Measurements from ENCODE around the gene CTTNBP2.

CTTNBP2 gene

GRCh38 chr7:117907049-117907640 is 33.9 kb upstream of the CTTNBP2 start:
- in situ Hi-C loops (cut with HindIII; ENCODE audit: low pct_ligation_motif_present, low sequenced_read_pairs), result no loop called here
- no peak for DNase-seq
- Histone ChIP-seq H3K27me3 (replicated peaks) (no peaks in the 10 kb centered on the region), H3K4me3 (ENCODE audit: low read depth, low read length) (no peak overlapping the region), H3K36me3 (replicated peaks) (no peaks in the 10 kb centered on the region), H3K27ac (no peak overlapping the region)
- TF ChIP-seq, protein P1, sequence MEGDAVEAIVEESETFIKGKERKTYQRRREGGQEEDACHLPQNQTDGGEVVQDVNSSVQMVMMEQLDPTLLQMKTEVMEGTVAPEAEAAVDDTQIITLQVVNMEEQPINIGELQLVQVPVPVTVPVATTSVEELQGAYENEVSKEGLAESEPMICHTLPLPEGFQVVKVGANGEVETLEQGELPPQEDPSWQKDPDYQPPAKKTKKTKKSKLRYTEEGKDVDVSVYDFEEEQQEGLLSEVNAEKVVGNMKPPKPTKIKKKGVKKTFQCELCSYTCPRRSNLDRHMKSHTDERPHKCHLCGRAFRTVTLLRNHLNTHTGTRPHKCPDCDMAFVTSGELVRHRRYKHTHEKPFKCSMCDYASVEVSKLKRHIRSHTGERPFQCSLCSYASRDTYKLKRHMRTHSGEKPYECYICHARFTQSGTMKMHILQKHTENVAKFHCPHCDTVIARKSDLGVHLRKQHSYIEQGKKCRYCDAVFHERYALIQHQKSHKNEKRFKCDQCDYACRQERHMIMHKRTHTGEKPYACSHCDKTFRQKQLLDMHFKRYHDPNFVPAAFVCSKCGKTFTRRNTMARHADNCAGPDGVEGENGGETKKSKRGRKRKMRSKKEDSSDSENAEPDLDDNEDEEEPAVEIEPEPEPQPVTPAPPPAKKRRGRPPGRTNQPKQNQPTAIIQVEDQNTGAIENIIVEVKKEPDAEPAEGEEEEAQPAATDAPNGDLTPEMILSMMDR (IDR thresholded peaks at IDR 0.05; ENCODE audit: low read depth, low read length, missing control alignments), result no peak

DNA sequence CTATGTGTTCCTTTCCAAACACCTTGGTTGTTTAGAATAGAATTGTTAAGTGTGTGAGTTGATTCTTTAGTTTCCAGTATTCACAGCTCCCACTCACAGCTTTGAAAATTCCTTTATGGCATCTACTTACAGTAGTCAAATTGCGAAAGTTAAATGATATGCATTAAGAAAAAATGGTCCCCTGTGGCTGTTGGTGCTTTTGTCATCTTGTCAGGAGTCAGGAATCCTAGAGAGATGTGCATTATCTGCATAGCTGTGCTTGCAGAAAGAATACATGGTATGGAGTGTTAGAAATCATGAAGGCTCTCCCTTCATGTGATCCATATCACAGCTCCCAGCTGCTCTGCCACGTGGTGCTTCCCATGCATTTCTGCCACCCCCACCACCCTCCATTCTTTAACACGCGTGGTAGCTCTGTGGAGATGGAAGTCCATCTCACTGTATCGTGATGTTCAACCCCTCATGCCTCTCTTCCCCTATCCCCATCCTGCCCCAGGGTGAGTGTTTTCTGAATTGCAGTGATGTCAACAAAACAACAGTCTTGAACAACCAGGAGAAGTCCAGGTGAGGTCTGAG is 29.2 kb upstream of the CTTNBP2 start:
- no peak for DNase-seq
- in situ Hi-C loops (cut with HindIII; ENCODE audit: low pct_ligation_motif_present, low sequenced_read_pairs), result no loop called here
- TF ChIP-seq, protein P1 (IDR thresholded peaks at IDR 0.05; ENCODE audit: low read depth, low read length, missing control alignments), result no peak
- H3K36me3 ChIP-seq (replicated peaks), result no peaks in the 10 kb centered on the region
- H3K27me3 ChIP-seq (replicated peaks), result no peaks in the 10 kb centered on the region
- no peak overlapping the region for H3K4me3 ChIP-seq (ENCODE audit: low read depth, low read length)
- no peak overlapping the region for H3K27ac ChIP-seq

DNA sequence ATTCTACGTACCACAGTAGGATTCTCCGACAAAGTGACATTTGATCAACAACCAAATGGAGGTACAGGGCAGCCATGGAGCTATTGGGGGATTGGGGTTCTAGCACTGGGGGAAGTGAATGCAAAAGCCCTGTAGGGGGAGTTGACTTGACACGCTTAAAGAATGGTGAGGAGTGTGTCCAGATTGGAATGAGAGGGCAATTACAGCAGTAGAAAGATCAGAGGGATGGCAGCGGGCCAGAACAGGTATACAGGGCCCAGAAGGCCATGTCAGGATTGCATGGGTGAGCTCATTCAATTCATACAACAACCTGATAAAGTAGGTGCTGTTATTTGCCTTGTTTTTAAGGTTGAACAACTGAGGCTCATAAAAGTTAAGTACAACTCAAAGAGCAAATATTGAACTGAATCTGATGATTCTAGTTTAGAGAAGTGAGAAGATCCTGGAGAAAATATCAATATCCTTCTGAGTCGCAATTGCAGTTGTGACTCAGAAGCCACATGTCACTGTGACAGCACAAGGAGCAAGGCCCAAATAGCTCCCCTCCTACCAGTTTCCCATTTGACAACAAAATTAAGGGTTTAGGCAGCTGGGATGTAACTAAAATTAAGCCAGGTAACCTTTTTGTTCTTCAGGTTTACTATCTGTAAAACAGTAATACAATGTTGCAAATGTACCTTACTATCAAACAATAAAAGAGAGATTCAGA is 28.0 kb upstream of the CTTNBP2 start:
- DNase-seq, result no peak
- H3K36me3 ChIP-seq (replicated peaks), result no peaks in the 10 kb centered on the region
- TF ChIP-seq, protein P1 (IDR thresholded peaks at IDR 0.05; ENCODE audit: low read depth, low read length, missing control alignments), result no peak
- H3K4me3 ChIP-seq (ENCODE audit: low read depth, low read length), result no peak overlapping the region
- no peaks in the 10 kb centered on the region for H3K27me3 ChIP-seq (replicated peaks)
- H3K27ac ChIP-seq, result no peak overlapping the region
- in situ Hi-C loops (cut with HindIII; ENCODE audit: low pct_ligation_motif_present, low sequenced_read_pairs), result no loop called here

- Histone ChIP-seq H3K27ac (no peak overlapping the region), H3K27me3 (replicated peaks) (no peaks in the 10 kb centered on the region), H3K4me3 (ENCODE audit: low read depth, low read length) (no peak overlapping the region), H3K36me3 (replicated peaks) (no peaks in the 10 kb centered on the region)
- in situ Hi-C loops (cut with HindIII; ENCODE audit: low pct_ligation_motif_present, low sequenced_read_pairs), result no loop called here
- DNase-seq, result no peak
- TF ChIP-seq, protein P1 (IDR thresholded peaks at IDR 0.05; ENCODE audit: low read depth, low read length, missing control alignments), result no peak
These were observed 23.1 kb upstream of the CTTNBP2 start for GRCh38 chr7:117896339-117896738.

DNA sequence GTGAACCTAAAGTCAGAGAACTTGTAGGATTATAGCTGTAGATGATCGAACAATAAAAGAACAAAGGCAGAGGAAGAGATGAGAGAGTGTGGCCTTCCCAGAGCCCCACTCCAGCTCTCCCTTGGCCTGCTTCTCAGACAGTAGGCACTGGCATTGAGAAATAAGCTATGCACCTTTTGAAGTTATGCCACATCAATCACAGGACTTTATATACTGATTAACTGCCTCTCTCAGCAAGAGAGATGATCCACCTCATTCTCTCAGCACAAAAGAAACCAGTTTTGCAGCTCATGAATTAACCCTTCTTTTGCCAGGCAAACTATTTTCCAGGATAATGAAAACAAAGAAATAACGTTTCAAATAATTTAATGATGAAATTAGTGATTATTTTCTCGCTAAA is 22.0 kb upstream of the CTTNBP2 start:
- no peaks in the 10 kb centered on the region for H3K36me3 ChIP-seq (replicated peaks)
- H3K4me3 ChIP-seq (ENCODE audit: low read depth, low read length), result no peak overlapping the region
- DNase-seq, result no peak
- no peak overlapping the region for H3K27ac ChIP-seq
- TF ChIP-seq, protein P1 (IDR thresholded peaks at IDR 0.05; ENCODE audit: low read depth, low read length, missing control alignments), result no peak
- H3K27me3 ChIP-seq (replicated peaks), result no peaks in the 10 kb centered on the region
- in situ Hi-C loops (cut with HindIII; ENCODE audit: low pct_ligation_motif_present, low sequenced_read_pairs), result no loop called here

Data from brain microvascular endothelial cell (primary cell).